Measurements from ENCODE around the gene RABGAP1L.

GRCh38 chr1:174160109-174160473 is 771 bp downstream of the RABGAP1L start:
- no peak for TF ChIP-seq POLR2A (IDR thresholded peaks at IDR 0.05)
- TF ChIP-seq CTCF (IDR thresholded peaks at IDR 0.05) = no peak
